K562 (cell line): ENCODE data around the gene UTP25. TPM values are rescaled to one million over a fixed set of nuclear protein-coding genes. Genes with fewer than 3 reads are reported as not detected.

Experiments used
- BHLHE40 ChIP-seq: IDR thresholded peaks from 2 replicates; pipeline ENCODE4 v1.6.1; 2011; ENCODE audit warnings: low read length, improper control_type of control experiment
- ERF ChIP-seq: fragments of 450-650 bp; formaldehyde crosslinking; IDR thresholded peaks from 2 replicates; pipeline ENCODE4 v1.4.0; 2020; ENCODE audit warnings: mild to moderate bottlenecking, mixed read lengths
- GATA2 ChIP-seq: sonication (generic); formaldehyde crosslinking; IDR thresholded peaks from 2 replicates; pipeline ENCODE4 v1.4.0; 2020; ENCODE audit warnings: mild to moderate bottlenecking, missing genetic modification reagents
- RBM22 ChIP-seq: fragments of 200-400 bp; formaldehyde crosslinking; IDR thresholded peaks from 2 replicates; pipeline ENCODE4 v1.6.1; 2018; ENCODE audit warnings: low read length, low read depth; ENCODE audit not compliant: poor library complexity, severe bottlenecking
- ZNF274 ChIP-seq: IDR thresholded peaks from 2 replicates; pipeline ENCODE4 v1.6.1; 2011; ENCODE audit warnings: low read depth, mild to moderate bottlenecking, low read length, moderate library complexity, borderline replicate concordance
- polyA plus RNA-seq, 8 experiments: library from polyadenylated mRNA; depleted of rRNA in 4 of 8; stranded (reverse) in 5 of 8; unstranded in 3 of 8; fragments of >200 nt; fragmentation: Nextera tagmentation in 2 of 8; fragmentation: Illumina TruSeq in 1 of 8; extraction: Ambion mirVana in 2 of 8; extraction: Trizol in 1 of 8; gene quantifications; 2 replicates each; pipeline versions ENCODE4 v1.2.1 to v1.2.3, GENCODE V29; 2011 to 2014; ENCODE audit warnings: inconsistent platforms in 1 of 8, missing spikeins in 1 of 8
- total RNA-seq, 7 experiments: library from RNA; depleted of rRNA in 6 of 7; stranded (reverse); fragments of >200 nt in 6 of 7; fragmentation: Illumina TruSeq in 2 of 7; extraction: Trizol in 2 of 7; gene quantifications; 2 replicates each; pipeline versions ENCODE4 v1.2.1 to v1.2.3, GENCODE V29; 2011 to 2021; ENCODE audit warnings: low replicate concordance in 1 of 7
- TF ChIP-seq, protein P1 (sequence below): IDR thresholded peaks from 3 replicates; pipeline ENCODE4 v1.6.1; 2011; ENCODE audit warnings: borderline replicate concordance, mild to moderate bottlenecking, moderate library complexity; ENCODE audit not compliant: insufficient read length; ENCODE audit errors: extremely low read depth
- TF ChIP-seq, protein P2 (sequence below): fragments of 150-350 bp; conservative IDR thresholded peaks from 2 replicates; pipeline ENCODE4 v1.6.1; 2014; ENCODE audit warnings: low read length
- TF ChIP-seq, protein P3 (sequence below), 2 experiments: fragments of 450-650 bp; IDR thresholded peaks; 2 replicates each; pipeline ENCODE4 v1.6.1; 2016; ENCODE audit warnings: mild to moderate bottlenecking in 2 of 2, borderline replicate concordance in 1 of 2, low read depth in 1 of 2, moderate library complexity in 1 of 2
- TF ChIP-seq, protein P4 (sequence below): fragments of 250-450 bp; sonication (Bioruptor Pico); IDR thresholded peaks from 2 replicates; pipeline ENCODE4 v1.4.0; 2020

The UTP25 gene
- total and polyA plus RNA-seq, 9 of the 15 experiments (the other 6 are each of a cell fraction or from before 2014, with no cell fraction given), result 5.7 to 17.6 (median 12.0) TPM

DNA sequence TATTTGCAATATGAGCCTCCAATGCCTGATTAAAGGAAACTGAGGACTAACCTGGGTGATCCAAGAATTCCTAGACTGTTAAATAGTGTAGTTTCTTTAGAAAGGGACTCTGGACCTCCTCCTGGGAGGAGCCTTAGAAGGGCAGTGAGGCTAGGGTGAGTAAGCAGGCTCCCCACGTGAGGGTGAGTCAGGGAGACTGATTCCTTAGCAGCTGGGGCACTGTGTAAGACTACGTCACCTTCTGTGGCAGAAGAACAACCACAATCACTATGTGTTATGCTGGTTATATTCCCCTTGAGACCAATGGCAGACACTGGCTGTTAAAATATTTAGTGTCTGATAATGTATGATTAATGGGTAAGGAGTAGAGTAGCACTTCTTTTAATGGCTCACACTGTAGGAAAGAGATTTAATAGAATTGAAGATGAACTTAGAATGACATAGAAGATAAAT is 56.9 kb downstream of the UTP25 start (continued):
- TF ChIP-seq, protein P1, sequence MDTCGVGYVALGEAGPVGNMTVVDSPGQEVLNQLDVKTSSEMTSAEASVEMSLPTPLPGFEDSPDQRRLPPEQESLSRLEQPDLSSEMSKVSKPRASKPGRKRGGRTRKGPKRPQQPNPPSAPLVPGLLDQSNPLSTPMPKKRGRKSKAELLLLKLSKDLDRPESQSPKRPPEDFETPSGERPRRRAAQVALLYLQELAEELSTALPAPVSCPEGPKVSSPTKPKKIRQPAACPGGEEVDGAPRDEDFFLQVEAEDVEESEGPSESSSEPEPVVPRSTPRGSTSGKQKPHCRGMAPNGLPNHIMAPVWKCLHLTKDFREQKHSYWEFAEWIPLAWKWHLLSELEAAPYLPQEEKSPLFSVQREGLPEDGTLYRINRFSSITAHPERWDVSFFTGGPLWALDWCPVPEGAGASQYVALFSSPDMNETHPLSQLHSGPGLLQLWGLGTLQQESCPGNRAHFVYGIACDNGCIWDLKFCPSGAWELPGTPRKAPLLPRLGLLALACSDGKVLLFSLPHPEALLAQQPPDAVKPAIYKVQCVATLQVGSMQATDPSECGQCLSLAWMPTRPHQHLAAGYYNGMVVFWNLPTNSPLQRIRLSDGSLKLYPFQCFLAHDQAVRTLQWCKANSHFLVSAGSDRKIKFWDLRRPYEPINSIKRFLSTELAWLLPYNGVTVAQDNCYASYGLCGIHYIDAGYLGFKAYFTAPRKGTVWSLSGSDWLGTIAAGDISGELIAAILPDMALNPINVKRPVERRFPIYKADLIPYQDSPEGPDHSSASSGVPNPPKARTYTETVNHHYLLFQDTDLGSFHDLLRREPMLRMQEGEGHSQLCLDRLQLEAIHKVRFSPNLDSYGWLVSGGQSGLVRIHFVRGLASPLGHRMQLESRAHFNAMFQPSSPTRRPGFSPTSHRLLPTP, result no peak
- TF ChIP-seq GATA2 (CRISPR knock-in tag), result no peak
- no peak for TF ChIP-seq ZNF274
- TF ChIP-seq ERF (CRISPR knock-in tag), result no peak
- peak; percentile 96 for TF ChIP-seq BHLHE40
- TF ChIP-seq, protein P2, sequence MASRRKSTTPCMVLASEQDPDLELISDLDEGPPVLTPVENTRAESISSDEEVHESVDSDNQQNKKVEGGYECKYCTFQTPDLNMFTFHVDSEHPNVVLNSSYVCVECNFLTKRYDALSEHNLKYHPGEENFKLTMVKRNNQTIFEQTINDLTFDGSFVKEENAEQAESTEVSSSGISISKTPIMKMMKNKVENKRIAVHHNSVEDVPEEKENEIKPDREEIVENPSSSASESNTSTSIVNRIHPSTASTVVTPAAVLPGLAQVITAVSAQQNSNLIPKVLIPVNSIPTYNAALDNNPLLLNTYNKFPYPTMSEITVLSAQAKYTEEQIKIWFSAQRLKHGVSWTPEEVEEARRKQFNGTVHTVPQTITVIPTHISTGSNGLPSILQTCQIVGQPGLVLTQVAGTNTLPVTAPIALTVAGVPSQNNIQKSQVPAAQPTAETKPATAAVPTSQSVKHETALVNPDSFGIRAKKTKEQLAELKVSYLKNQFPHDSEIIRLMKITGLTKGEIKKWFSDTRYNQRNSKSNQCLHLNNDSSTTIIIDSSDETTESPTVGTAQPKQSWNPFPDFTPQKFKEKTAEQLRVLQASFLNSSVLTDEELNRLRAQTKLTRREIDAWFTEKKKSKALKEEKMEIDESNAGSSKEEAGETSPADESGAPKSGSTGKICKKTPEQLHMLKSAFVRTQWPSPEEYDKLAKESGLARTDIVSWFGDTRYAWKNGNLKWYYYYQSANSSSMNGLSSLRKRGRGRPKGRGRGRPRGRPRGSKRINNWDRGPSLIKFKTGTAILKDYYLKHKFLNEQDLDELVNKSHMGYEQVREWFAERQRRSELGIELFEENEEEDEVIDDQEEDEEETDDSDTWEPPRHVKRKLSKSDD, result no peak
- TF ChIP-seq, protein P3, sequence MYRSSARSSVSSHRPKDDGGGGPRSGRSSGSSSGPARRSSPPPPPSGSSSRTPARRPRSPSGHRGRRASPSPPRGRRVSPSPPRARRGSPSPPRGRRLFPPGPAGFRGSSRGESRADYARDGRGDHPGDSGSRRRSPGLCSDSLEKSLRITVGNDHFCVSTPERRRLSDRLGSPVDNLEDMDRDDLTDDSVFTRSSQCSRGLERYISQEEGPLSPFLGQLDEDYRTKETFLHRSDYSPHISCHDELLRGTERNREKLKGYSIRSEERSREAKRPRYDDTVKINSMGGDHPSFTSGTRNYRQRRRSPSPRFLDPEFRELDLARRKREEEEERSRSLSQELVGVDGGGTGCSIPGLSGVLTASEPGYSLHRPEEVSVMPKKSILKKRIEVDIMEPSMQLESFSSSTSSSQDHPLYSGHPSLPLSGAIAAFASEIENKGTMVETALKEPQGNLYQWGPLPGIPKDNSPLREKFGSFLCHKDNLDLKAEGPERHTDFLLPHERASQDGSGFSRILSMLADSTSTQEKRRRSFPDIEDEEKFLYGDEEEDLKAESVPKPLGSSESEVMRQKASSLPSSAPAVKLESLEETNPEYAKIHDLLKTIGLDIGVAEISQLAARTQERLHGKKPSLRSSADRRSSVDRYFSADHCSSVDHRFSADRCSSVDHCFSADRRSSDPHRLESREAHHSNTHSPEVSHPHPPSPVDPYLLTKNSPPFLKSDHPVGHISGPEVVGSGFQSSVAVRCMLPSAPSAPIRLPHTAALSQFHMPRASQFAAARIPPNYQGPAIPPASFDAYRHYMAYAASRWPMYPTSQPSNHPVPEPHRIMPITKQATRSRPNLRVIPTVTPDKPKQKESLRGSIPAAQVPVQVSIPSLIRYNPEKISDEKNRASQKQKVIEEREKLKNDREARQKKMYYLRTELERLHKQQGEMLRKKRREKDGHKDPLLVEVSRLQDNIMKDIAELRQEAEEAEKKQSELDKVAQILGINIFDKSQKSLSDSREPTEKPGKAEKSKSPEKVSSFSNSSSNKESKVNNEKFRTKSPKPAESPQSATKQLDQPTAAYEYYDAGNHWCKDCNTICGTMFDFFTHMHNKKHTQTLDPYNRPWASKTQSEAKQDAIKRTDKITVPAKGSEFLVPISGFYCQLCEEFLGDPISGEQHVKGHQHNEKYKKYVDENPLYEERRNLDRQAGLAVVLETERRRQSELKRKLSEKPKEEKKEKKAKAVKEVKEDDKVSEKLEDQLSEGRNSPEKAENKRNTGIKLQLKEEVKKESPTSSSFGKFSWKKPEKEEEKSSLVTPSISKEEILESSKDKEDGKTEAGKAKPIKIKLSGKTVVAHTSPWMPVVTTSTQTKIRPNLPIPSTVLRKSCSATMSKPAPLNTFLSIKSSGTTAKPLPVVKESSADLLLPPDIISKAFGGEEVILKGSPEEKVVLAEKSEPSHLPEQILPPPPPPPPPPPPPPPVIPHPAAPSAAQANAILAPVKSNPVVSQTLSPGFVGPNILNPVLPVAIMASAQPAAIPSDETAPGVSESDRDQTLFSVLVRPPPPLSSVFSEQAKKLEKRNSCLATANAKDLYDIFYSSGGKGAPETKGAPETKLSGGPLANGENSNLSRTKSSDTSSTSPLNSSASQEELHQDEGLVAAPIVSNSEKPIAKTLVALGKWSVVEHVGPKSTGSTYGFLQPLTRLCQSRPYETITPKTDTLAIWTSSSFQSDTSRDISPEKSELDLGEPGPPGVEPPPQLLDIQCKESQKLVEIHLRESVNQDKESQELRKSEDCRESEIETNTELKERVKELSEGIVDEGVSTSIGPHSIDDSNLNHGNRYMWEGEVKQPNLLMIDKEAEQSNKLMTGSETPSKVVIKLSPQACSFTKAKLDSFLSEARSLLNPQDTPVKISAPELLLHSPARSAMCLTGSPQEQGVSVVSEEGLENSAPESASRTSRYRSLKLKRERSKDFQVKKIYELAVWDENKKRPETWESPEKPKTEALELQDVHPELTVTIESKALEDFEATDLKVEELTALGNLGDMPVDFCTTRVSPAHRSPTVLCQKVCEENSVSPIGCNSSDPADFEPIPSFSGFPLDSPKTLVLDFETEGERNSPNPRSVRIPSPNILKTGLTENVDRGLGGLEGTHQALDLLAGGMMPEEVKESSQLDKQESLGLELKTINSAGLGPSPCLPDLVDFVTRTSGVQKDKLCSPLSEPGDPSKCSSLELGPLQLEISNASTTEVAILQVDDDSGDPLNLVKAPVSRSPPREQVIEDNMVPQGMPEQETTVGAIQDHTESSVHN (IDR thresholded peaks at IDR 0.05; ENCODE audit: borderline replicate concordance in 1 of 2, low read depth in 1 of 2), result peak in 1 of 2 experiments; percentile 89; a peak in 1 of 4 replicates
- TF ChIP-seq, protein P4, sequence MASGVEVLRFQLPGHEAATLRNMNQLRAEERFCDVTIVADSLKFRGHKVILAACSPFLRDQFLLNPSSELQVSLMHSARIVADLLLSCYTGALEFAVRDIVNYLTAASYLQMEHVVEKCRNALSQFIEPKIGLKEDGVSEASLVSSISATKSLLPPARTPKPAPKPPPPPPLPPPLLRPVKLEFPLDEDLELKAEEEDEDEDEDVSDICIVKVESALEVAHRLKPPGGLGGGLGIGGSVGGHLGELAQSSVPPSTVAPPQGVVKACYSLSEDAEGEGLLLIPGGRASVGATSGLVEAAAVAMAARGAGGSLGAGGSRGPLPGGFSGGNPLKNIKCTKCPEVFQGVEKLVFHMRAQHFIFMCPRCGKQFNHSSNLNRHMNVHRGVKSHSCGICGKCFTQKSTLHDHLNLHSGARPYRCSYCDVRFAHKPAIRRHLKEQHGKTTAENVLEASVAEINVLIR, result peak; percentile 17; the same call in 1 of the 2 replicates
- no peak for TF ChIP-seq RBM22
